LNCAP (cell line): ENCODE measurements around the gene CHRNA4.

Experiments
- CTCF ChIP-seq: fragments of 450-650 bp; IDR thresholded peaks from 2 replicates; pipeline ENCODE4 v1.5.1; 2017; ENCODE audit warnings: mild to moderate bottlenecking

The CHRNA4 gene

GRCh38 chr20:63303095-63303666, 58.0 kb downstream of the CHRNA4 start:
- TF ChIP-seq CTCF, result no peak

DNA sequence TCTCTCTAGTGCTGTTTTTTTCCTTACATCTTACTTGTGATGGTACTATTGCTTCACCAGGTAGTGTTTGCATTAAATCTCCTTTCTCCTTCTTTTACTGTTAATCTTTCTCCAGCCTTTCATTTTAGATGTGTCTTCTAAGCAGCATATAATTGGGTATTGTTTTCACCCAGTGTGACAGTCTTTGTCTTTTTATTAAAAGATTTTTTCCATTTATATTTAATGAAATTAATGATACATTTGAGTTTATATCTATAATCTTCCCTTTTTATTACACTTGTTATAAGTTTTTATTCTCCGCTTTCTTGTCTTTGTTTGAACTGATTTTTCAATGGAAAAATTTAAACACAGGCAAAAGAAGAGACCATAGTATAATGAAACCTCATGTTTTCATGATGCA, 59.5 kb downstream of the CHRNA4 start:
- TF ChIP-seq CTCF, result no peak

GRCh38 chr20:63298731-63299312, 62.3 kb downstream of the CHRNA4 start:
- TF ChIP-seq CTCF, result no peak

DNA sequence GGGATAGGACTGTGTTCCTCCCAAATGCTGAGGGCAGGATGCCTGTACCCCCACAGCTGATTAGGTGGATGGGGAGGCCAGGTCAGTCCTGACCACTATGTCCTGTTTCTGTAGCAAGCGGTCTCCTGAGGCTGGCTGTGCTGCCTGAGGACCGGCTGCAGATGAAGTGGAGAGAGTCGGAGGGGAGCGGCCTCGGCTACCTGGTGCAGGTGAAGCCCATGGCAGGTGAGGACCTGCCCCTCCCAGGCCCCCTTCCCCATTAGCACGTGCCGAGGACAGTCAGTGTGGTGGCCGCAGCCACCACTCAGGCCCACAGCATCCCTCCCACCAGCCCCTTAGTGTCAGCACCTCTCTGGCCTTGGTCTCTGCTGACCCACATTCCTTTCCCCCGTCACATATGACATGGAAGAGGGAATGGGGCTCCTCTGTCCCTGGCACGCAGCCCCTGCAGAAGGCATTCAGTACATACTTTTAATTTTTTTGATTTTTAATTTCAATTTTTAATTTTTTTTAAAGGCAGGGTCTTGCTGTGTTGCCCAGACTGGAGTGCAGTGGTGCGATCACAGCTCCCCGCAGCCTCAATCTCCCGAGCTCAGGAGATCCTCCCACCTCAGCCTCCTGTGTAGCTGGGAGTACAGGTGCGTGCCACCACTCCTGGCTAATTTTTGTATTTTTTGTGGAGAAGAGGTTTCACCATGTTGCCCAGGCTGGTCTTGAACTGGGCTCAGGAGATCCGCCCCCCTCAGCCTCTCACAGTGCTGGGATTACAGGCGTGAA, 63.2 kb downstream of the CHRNA4 start:
- TF ChIP-seq CTCF, result no peak

DNA sequence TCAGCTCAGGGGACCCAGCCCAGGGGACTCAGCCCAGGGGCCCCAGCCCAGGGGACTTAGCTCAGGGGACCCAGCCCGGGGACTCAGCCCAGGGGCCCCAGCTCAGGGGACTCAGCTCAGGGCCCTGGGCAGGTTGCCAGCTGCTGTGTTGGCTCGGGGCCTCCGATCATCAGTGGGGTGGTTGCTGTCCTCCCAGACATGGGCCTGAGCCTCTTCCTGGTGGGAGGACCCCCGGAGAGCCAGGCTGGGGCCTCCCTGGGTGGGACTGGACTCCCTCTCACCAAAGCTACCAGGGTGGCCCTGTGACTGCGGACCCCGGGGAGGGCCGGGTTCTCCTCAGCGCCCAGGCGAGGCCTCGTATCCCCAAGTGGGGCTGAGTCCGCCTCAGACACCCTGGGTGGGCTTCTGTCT, 63.8 kb downstream of the CHRNA4 start:
- no peak for TF ChIP-seq CTCF

DNA sequence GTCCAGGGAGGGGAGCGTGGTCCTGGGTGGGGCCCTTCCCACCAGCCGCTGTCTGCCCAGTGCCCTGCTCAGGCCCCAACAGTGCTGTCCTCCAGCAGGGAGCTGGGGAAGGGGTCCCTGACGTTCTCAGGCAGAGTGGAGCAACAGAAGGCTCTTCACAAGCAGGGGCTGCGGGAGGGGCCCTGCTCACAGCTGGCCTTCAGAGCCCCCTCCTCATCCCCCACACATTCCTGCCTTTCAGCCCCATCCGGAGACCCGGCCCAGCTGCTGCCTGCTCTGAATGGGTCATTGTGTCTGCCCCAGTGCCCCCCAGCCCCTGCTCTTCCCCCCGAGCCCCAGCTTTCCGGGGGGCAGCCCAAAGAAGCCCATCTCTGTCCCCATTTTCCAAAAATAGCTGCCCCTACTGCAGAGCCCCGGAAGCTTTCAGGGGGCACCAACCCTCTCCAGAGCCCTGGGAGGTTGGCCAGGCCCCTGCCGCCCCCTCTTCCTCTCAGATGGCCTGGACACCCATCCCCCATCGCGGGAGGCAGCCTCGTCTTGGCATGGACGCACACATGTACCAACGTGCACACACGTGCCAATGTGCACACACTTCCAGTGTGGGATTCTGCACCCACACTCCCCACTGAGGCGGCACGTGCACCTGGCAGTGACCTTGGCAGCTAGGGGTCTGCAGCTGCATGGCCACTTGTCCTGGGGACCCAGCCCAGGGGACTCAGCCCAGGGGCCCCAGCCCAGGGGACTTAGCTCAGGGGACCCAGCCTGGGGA, 64.4 kb downstream of the CHRNA4 start:
- no peak for TF ChIP-seq CTCF

- no peak for TF ChIP-seq CTCF
Measured at GRCh38 chr20:63295846-63296245, 65.3 kb downstream of the CHRNA4 start.
